Brain microvascular endothelial cell (primary cell): ENCODE data around the gene CD177.

Source experiments
- DNase-seq: peaks from one replicate; pipeline ENCODE4 v3.0.0-alpha.2; 2020
- H3K27ac ChIP-seq: fragments of 250-450 bp; sonication (Bioruptor Pico); 2 replicates; pipeline ENCODE4 v1.5.1; 2020; ENCODE audit warnings: mild to moderate bottlenecking, moderate library complexity
- H3K27me3 ChIP-seq: fragments of 250-450 bp; sonication (Bioruptor Pico); replicated peaks from 2 replicates; pipeline ENCODE4 v1.5.1; 2020; ENCODE audit warnings: mild to moderate bottlenecking
- H3K36me3 ChIP-seq: fragments of 250-450 bp; sonication (Bioruptor Pico); replicated peaks from 2 replicates; pipeline ENCODE4 v1.5.1; 2020; ENCODE audit warnings: mild to moderate bottlenecking
- H3K4me3 ChIP-seq: 2 replicates; pipeline ENCODE4 v1.5.1; 2011; ENCODE audit warnings: low read depth, mild to moderate bottlenecking, control low read depth, low read length, moderate library complexity
- in situ Hi-C: cut with HindIII; loops from 2 replicates; pipeline ENCODE4 v1.10.0; 2017; ENCODE audit warnings: low sequenced_read_pairs, low pct_ligation_motif_present
- TF ChIP-seq, protein P1 (sequence below): IDR thresholded peaks from 2 replicates; pipeline ENCODE4 v1.5.1; 2011; ENCODE audit warnings: low read depth, mild to moderate bottlenecking, moderate library complexity, low read length, control low read depth, inconsistent platforms; ENCODE audit errors: missing control alignments

CD177 gene

GRCh38 chr19:43310221-43310620, 43.3 kb upstream of the CD177 start:
- in situ Hi-C loops, result no loop called here
- H3K27me3 ChIP-seq, result no peaks in the 10 kb centered on the region
- DNase-seq, result no peak
- TF ChIP-seq, protein P1, sequence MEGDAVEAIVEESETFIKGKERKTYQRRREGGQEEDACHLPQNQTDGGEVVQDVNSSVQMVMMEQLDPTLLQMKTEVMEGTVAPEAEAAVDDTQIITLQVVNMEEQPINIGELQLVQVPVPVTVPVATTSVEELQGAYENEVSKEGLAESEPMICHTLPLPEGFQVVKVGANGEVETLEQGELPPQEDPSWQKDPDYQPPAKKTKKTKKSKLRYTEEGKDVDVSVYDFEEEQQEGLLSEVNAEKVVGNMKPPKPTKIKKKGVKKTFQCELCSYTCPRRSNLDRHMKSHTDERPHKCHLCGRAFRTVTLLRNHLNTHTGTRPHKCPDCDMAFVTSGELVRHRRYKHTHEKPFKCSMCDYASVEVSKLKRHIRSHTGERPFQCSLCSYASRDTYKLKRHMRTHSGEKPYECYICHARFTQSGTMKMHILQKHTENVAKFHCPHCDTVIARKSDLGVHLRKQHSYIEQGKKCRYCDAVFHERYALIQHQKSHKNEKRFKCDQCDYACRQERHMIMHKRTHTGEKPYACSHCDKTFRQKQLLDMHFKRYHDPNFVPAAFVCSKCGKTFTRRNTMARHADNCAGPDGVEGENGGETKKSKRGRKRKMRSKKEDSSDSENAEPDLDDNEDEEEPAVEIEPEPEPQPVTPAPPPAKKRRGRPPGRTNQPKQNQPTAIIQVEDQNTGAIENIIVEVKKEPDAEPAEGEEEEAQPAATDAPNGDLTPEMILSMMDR, result no peak
- H3K27ac ChIP-seq, result no peak overlapping the region
- no peak overlapping the region for H3K4me3 ChIP-seq
- H3K36me3 ChIP-seq, result no peaks in the 10 kb centered on the region

DNA sequence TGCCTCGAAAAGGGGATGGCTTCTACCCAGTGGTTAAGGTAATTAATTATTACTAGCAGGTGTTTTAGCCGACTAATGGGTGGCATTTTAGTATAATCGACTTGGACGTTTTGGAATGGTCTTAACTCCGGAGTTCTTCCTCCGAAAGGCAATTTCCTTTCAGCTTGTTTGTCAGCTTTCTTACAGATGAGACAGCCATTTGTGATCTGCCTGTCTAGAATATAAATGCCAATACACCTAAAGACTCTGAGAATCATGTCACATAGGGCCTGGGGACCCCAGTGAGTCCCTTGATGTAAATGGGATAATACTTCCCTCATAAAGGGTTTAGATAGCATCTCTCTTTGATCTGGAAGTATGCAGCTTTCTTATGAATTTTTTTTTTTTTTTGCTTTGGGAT, 42.2 kb upstream of the CD177 start:
- H3K4me3 ChIP-seq, result no peak overlapping the region
- DNase-seq, result no peak
- H3K27ac ChIP-seq, result no peak overlapping the region
- in situ Hi-C loops, result no loop called here
- no peaks in the 10 kb centered on the region for H3K36me3 ChIP-seq
- no peaks in the 10 kb centered on the region for H3K27me3 ChIP-seq
- TF ChIP-seq, protein P1, result no peak

GRCh38 chr19:43311706-43312105, 41.8 kb upstream of the CD177 start:
- Histone ChIP-seq H3K36me3 (no peaks in the 10 kb centered on the region), H3K27me3 (no peaks in the 10 kb centered on the region), H3K27ac (no peak overlapping the region), H3K4me3 (no peak overlapping the region)
- TF ChIP-seq, protein P1, result no peak
- in situ Hi-C loops, result no loop called here
- no peak for DNase-seq

GRCh38 chr19:43313711-43314495, 39.6 kb upstream of the CD177 start:
- TF ChIP-seq, protein P1, result no peak
- no peaks in the 10 kb centered on the region for H3K36me3 ChIP-seq
- in situ Hi-C loops, result no loop called here
- H3K27me3 ChIP-seq, result no peaks in the 10 kb centered on the region
- no peak overlapping the region for H3K4me3 ChIP-seq
- no peak overlapping the region for H3K27ac ChIP-seq
- no peak for DNase-seq

- H3K4me3 ChIP-seq, result no peak overlapping the region
- H3K27ac ChIP-seq, result no peak overlapping the region
- TF ChIP-seq, protein P1, result no peak
- DNase-seq, result no peak
- in situ Hi-C loops, result no loop called here
- no peaks in the 10 kb centered on the region for H3K36me3 ChIP-seq
- no peaks in the 10 kb centered on the region for H3K27me3 ChIP-seq
Measured at GRCh38 chr19:43315851-43316250, 37.6 kb upstream of the CD177 start.
